ENCODE measurements around the gene DAND5. TPM values are rescaled to one million over a fixed set of nuclear protein-coding genes. Genes with fewer than 3 reads are reported as not detected.

DAND5 gene
- total RNA-seq, 1 donor from 2014 or later, result not detected

DNA sequence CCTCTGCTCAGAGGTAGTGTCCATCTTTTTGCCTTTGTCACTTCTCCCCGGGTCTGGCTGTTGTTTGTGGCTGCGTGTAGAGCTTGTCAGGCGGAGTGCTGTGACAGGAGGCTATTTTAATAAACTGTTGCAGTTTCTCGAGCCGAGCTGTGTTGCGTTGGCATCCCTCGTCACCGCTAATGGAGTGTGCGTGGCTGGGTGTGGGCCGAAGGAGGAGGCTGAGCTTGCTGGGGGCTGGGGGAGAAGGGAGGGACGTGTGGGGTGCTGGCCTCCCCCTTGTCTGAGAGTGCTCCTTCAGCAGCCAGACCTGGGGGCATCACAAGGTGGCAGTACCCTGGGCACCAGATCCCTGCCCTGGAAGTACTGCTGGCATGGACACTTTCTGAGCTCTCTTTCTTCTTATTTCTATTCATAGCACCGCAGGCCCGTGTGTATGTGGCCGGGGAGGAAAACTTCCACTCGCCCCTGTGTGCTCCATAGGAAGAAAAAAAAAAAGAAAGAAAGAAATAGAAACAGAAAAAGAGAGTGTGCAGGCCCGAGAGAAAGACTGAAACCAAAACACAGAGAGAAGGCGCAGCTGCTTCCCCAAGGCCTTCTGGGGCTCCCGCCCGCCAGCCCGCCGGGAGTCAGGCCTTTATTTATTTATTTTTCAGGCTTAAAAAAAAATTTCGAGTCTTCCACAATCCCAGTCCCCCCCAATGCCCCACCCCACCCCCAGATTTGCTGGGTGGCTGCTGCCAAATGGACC lies 52.9 kb downstream of the DAND5 start:
- DNase-seq (ENCODE audit: low spot score), result peak; percentile 16

DNA sequence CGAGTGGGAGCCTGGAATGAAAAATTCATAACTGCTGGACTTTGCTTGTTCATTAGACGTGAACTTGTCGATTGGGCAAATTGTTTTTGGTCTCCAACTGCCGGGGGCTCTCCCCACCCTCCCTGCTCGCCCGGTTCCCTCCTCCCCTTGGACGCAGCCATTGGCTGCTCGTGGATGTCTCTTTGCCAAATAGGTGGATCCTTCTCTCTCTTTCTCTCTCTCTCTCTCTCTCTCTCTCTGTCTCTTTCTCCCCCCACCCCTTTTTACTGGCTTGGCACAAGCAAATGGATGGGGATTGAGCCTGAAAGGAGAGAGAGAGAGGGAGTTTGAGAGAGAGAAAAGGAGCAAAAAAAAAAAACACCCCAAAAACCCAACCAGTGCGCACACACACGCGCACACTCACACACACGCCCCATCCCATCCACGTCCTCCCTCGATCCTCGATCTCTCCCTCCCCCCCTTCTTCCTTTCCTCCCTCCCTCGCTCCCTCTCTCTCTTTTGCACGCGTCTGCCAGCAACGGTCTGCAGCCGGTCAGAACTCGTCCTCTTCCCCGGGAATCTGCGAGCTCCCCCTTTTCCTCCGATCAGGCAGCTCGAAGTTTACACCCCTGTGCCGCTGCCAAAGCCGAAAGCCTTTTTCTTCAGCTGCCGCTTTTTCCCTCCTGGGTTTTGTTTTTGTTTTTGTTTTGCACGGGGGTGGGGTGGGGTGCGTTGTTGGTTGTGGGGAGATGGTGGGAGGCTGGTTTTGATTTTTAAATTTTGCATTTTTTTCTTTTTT lies 53.7 kb downstream of the DAND5 start:
- DNase-seq (ENCODE audit: low spot score), result peak; percentile 97

GRCh38 chr19:13023656-13024055 lies 54.3 kb downstream of the DAND5 start:
- peak; percentile 38 for DNase-seq (ENCODE audit: low spot score)

Other genes with a start within 250 kb of the DAND5 start
- gene TNPO2, start 245.6 kb upstream of the DAND5 start, total RNA-seq (ENCODE audit: insufficient read depth, low replicate concordance), result 18.5 TPM
- gene TRIR, start 234.9 kb upstream of the DAND5 start, total RNA-seq (ENCODE audit: insufficient read depth, low replicate concordance), result 116 TPM
- gene GET3, start 232.1 kb upstream of the DAND5 start, total RNA-seq (ENCODE audit: insufficient read depth, low replicate concordance), result 25.0 TPM
- gene BEST2, start 217.8 kb upstream of the DAND5 start, total RNA-seq (ENCODE audit: insufficient read depth, low replicate concordance), result not detected
- 17.1 TPM for gene HOOK2, start 194.0 kb upstream of the DAND5 start, total RNA-seq (ENCODE audit: insufficient read depth, low replicate concordance)
- gene JUNB, start 178.1 kb upstream of the DAND5 start, total RNA-seq (ENCODE audit: insufficient read depth, low replicate concordance), result 277 TPM
- gene PRDX2, start 167.8 kb upstream of the DAND5 start, total RNA-seq (ENCODE audit: insufficient read depth, low replicate concordance), result 112 TPM
- not detected for gene THSD8, start 167.5 kb upstream of the DAND5 start, total RNA-seq (ENCODE audit: insufficient read depth, low replicate concordance)
- 5.3 TPM for gene RNASEH2A, start 163.0 kb upstream of the DAND5 start, total RNA-seq (ENCODE audit: insufficient read depth, low replicate concordance)
- not detected for gene RTBDN, start 135.0 kb upstream of the DAND5 start, total RNA-seq (ENCODE audit: insufficient read depth, low replicate concordance)
- gene MAST1, start 131.1 kb upstream of the DAND5 start, total RNA-seq (ENCODE audit: insufficient read depth, low replicate concordance), result 2.2 TPM
- gene DNASE2, start 88.1 kb upstream of the DAND5 start, total RNA-seq (ENCODE audit: insufficient read depth, low replicate concordance), result 21.7 TPM
- 3.1 TPM for gene KLF1, start 82.4 kb upstream of the DAND5 start, total RNA-seq (ENCODE audit: insufficient read depth, low replicate concordance)
- 9.1 TPM for gene GCDH, start 78.4 kb upstream of the DAND5 start, total RNA-seq (ENCODE audit: insufficient read depth, low replicate concordance)
- not detected for gene SYCE2, start 50.3 kb upstream of the DAND5 start, total RNA-seq (ENCODE audit: insufficient read depth, low replicate concordance)
- 40.0 TPM for gene FARSA, start 35.9 kb upstream of the DAND5 start, total RNA-seq (ENCODE audit: insufficient read depth, low replicate concordance)
- 404 TPM for gene CALR, start 31.0 kb upstream of the DAND5 start, total RNA-seq (ENCODE audit: insufficient read depth, low replicate concordance)
- gene RAD23A, start 23.7 kb upstream of the DAND5 start, total RNA-seq (ENCODE audit: insufficient read depth, low replicate concordance), result 18.8 TPM
- 18.3 TPM for gene GADD45GIP1, start 12.4 kb upstream of the DAND5 start, total RNA-seq (ENCODE audit: insufficient read depth, low replicate concordance)
- gene NFIX, start 25.9 kb downstream of the DAND5 start, total RNA-seq (ENCODE audit: insufficient read depth, low replicate concordance), result 56.8 TPM
- gene LYL1, start 133.3 kb downstream of the DAND5 start, total RNA-seq (ENCODE audit: insufficient read depth, low replicate concordance), result 13.0 TPM
- 3.9 TPM for gene TRMT1, start 147.2 kb downstream of the DAND5 start, total RNA-seq (ENCODE audit: insufficient read depth, low replicate concordance)
- gene NACC1, start 148.7 kb downstream of the DAND5 start, total RNA-seq (ENCODE audit: insufficient read depth, low replicate concordance), result 15.6 TPM
- gene STX10, start 180.8 kb downstream of the DAND5 start, total RNA-seq (ENCODE audit: insufficient read depth, low replicate concordance), result 63.8 TPM
- gene IER2, start 180.8 kb downstream of the DAND5 start, total RNA-seq (ENCODE audit: insufficient read depth, low replicate concordance), result 26.0 TPM